ENCODE data around the gene HLA-DRB1. TPM values are rescaled to one million over a fixed set of nuclear protein-coding genes. Genes with fewer than 3 reads are reported as not detected.

Gene HLA-DRB1
- polyA plus RNA-seq, 1 donor, result 159 TPM

GRCh38 chr6:32625137-32625536 lies 35.5 kb upstream of the HLA-DRB1 start:
- Histone ChIP-seq H3K27me3 (ENCODE audit: control insufficient read depth, insufficient read depth, low read length) (no peaks in the 10 kb centered on the region), H3K27ac (ENCODE audit: low read length) (no peak overlapping the region), H3K4me3 (ENCODE audit: low read length) (no peak overlapping the region), H3K36me3 (ENCODE audit: control insufficient read depth, insufficient read depth, low read length) (no peaks in the 10 kb centered on the region), H3K9me3 (ENCODE audit: control insufficient read depth, low read depth, low read length) (no peaks in the 10 kb centered on the region), H3K4me1 (ENCODE audit: control insufficient read depth, insufficient read depth, low read length) (no peaks in the 10 kb centered on the region)
- 0% methylated on average over 2 of the region's 5 CpGs for WGBS (ENCODE audit: insufficient coverage, low lambda C conversion rate)
- DNase-seq, result no peak

DNA sequence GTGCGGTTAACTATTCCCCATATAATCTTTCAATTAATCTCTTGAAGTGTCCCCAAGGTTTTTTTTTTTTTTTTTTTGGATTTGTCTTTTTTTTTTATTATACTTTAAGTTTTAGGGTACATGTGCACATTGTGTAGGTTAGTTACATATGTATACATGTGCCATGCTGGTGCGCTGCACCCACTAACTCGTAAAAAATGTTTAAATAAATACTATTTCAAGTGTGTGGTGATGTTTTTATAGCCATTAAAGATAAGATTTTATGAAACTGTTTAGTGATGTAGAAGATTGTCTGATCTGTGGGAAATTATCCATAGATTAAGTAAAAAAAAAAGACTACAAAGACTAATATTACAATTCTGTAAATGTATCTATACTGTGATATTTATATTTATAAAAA lies 34.9 kb upstream of the HLA-DRB1 start:
- WGBS (ENCODE audit: insufficient coverage, low lambda C conversion rate), result no CpG with 5 or more reads among the region's 3 CpGs
- Histone ChIP-seq H3K27ac (ENCODE audit: low read length) (no peak overlapping the region), H3K4me3 (ENCODE audit: low read length) (no peak overlapping the region), H3K36me3 (ENCODE audit: control insufficient read depth, insufficient read depth, low read length) (no peaks in the 10 kb centered on the region), H3K4me1 (ENCODE audit: control insufficient read depth, insufficient read depth, low read length) (no peaks in the 10 kb centered on the region), H3K27me3 (ENCODE audit: control insufficient read depth, insufficient read depth, low read length) (no peaks in the 10 kb centered on the region), H3K9me3 (ENCODE audit: control insufficient read depth, low read depth, low read length) (no peaks in the 10 kb centered on the region)
- DNase-seq, result no peak

DNA sequence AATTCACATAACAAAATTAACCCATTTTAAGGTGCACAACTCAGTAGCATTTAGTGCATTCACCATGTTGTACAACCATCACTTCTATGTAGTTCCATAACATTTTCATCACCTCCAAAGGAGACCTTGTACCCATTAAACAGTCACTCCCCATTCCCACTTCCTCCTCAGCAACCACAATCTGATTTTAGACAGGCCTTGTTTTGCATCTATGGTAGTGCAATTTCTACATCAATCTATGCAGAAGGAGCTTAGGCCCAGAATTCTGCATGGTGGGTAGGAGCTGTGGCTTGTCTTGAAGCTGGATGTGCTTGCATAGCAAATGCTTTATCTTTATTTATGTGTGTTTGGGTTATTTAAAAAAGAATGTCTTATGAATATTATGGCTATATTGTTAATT lies 34.0 kb upstream of the HLA-DRB1 start:
- no peaks in the 10 kb centered on the region for H3K27me3 ChIP-seq (ENCODE audit: control insufficient read depth, insufficient read depth, low read length)
- no peaks in the 10 kb centered on the region for H3K4me1 ChIP-seq (ENCODE audit: control insufficient read depth, insufficient read depth, low read length)
- no peak overlapping the region for H3K4me3 ChIP-seq (ENCODE audit: low read length)
- no peak overlapping the region for H3K27ac ChIP-seq (ENCODE audit: low read length)
- no peak for DNase-seq
- no peaks in the 10 kb centered on the region for H3K36me3 ChIP-seq (ENCODE audit: control insufficient read depth, insufficient read depth, low read length)
- H3K9me3 ChIP-seq (ENCODE audit: control insufficient read depth, low read depth, low read length), result no peaks in the 10 kb centered on the region

DNA sequence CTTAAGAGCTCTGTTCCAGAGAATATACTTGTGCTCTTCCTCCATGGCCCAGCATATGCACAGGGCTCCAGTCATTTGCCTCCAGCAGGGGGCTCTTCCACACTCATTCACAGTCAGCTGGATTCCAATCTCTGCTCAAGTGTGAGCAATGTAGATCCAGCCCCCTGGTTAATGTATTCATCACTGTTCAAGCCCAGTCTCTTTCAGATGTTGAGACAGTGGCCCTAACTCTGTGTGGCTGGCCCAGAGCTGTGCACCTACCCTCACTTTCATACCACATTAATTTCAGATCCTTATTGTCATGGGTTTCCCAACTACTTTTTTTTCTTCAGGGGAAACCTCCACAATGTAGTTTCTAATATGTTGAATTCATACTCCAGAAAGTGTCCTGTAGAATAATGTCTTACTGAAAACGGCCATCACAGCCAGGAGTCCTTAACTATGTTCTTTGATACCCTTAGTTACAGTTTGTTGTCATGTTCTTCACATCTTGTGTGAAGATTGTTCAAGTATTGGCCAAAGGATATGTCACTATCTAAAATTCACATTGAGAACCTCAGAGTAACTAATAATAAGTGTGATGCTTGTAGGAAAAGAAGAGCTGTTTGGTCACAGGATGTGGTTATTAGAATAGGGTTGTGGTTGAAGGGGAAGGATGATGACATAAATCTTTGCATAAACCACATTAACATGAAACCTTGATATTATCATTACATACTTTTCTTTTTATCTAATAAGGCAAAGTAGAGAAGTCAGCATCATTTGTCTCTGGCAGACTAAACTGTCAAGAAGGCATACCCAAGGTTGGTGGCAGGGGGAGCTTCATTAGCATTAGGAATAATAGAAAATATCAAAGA lies 33.1 kb upstream of the HLA-DRB1 start:
- H3K4me3 ChIP-seq (ENCODE audit: low read length), result no peak overlapping the region
- H3K36me3 ChIP-seq (ENCODE audit: control insufficient read depth, insufficient read depth, low read length), result no peaks in the 10 kb centered on the region
- no peak overlapping the region for H3K27ac ChIP-seq (ENCODE audit: low read length)
- no peaks in the 10 kb centered on the region for H3K27me3 ChIP-seq (ENCODE audit: control insufficient read depth, insufficient read depth, low read length)
- peak; percentile 15 to 27 for DNase-seq
- H3K4me1 ChIP-seq (ENCODE audit: control insufficient read depth, insufficient read depth, low read length), result no peaks in the 10 kb centered on the region
- no peaks in the 10 kb centered on the region for H3K9me3 ChIP-seq (ENCODE audit: control insufficient read depth, low read depth, low read length)
- no CpG with 5 or more reads among the region's 1 CpG for WGBS (ENCODE audit: insufficient coverage, low lambda C conversion rate)

DNA sequence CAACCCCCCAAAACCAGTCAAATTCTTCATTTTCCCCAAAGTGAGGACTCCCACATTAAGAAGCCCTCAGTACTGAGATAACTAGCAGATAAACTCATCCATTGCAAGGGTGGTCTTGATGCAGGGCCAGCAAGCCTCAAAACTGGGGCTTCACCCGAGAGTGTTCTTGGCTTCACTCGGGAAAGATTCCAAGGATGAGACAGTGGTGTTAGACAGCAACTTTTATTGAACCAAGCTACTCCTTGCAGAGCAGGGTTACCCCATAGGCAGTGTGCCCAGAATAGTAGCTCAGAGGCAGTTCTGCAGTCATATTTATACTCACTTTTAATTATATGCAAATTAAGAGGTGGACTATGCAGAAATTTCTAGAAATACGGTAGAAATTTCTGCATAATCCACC lies 31.7 kb upstream of the HLA-DRB1 start:
- Histone ChIP-seq H3K27me3 (ENCODE audit: control insufficient read depth, insufficient read depth, low read length) (no peaks in the 10 kb centered on the region), H3K9me3 (ENCODE audit: control insufficient read depth, low read depth, low read length) (no peaks in the 10 kb centered on the region), H3K27ac (ENCODE audit: low read length) (no peak overlapping the region), H3K4me1 (ENCODE audit: control insufficient read depth, insufficient read depth, low read length) (no peaks in the 10 kb centered on the region), H3K36me3 (ENCODE audit: control insufficient read depth, insufficient read depth, low read length) (no peaks in the 10 kb centered on the region), H3K4me3 (ENCODE audit: low read length) (no peak overlapping the region)
- WGBS (ENCODE audit: insufficient coverage, low lambda C conversion rate), result no CpG with 5 or more reads among the region's 3 CpGs
- DNase-seq, result no peak

GRCh38 chr6:32617751-32618150 lies 28.1 kb upstream of the HLA-DRB1 start:
- Histone ChIP-seq H3K36me3 (ENCODE audit: control insufficient read depth, insufficient read depth, low read length) (no peaks in the 10 kb centered on the region), H3K9me3 (ENCODE audit: control insufficient read depth, low read depth, low read length) (no peaks in the 10 kb centered on the region), H3K4me1 (ENCODE audit: control insufficient read depth, insufficient read depth, low read length) (no peaks in the 10 kb centered on the region), H3K4me3 (ENCODE audit: low read length) (no peak overlapping the region), H3K27ac (ENCODE audit: low read length) (no peak overlapping the region), H3K27me3 (ENCODE audit: control insufficient read depth, insufficient read depth, low read length) (no peaks in the 10 kb centered on the region)
- WGBS (ENCODE audit: insufficient coverage, low lambda C conversion rate), result 100% methylated on average over 1 of the region's 1 CpG
- DNase-seq, result no peak

DNA sequence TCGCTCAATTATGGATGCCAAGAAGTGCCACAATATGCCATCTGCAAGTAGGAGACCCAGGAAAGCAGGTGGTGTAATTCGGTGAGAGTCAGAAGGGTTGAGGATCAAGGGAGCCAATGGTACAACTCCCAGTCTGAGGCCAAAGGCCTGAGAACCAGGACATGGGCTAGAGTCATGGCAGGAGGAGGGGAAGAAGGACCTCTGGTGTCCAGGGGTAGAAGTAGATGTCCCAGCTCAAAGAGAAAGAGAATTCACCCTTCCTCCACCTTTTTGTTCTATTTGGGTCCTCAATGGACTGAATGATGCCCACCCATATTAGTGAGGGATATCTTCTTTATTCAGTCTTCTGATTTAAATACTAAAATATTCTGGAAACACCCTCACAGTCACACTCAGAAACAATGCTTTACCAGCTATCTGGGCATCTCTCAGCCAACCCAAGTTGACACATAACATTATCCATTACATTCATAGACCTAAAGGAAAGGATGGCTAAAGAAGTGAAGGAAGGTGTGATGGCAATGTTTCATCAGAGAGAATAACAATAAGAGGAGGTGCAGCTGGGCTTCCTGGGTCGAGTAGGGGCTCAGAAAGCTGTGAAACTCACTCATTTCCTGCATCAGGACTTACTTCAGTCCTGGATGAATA lies 26.4 kb upstream of the HLA-DRB1 start:
- Histone ChIP-seq H3K4me3 (ENCODE audit: low read length) (no peak overlapping the region), H3K27me3 (ENCODE audit: control insufficient read depth, insufficient read depth, low read length) (no peaks in the 10 kb centered on the region), H3K9me3 (ENCODE audit: control insufficient read depth, low read depth, low read length) (no peaks in the 10 kb centered on the region), H3K4me1 (ENCODE audit: control insufficient read depth, insufficient read depth, low read length) (no peaks in the 10 kb centered on the region), H3K36me3 (ENCODE audit: control insufficient read depth, insufficient read depth, low read length) (no peaks in the 10 kb centered on the region), H3K27ac (ENCODE audit: low read length) (no peak overlapping the region)
- no peak for DNase-seq
- WGBS (ENCODE audit: insufficient coverage, low lambda C conversion rate), result 100% methylated on average over 1 of the region's 3 CpGs

DNA sequence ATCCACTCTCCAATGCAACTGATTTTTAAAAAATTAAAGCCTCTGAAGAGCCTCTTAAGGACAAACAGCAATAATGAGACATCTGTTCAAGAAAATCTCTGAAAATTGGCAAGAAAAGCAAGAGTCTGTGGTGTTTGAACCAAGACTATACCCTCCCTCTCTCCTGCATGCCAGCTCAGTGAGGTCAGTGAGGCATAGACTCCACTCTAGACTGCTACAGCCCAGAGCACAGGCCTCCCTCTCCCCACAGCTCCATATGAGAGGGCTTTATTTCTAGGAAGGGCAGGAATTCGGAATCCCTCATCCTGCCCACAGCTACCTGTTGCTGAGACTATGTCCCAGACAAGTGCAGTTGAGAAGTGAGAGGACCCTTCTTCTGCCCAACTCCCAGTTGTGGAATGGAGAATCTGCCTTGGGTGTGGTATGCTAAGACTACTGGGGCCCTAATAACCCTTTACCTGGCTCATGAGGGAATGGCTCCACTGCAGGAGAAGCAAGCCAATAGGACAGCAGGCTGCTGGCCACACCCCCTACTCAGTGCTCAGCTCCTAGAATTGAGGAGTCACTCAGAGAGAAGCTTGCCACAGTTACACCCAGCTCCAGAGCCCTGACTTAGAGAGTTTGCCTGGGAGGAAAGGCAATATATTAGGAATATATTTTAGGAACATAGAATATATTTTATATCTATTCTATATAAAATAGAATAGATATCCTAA lies 24.9 kb upstream of the HLA-DRB1 start:
- no peak for DNase-seq
- no peaks in the 10 kb centered on the region for H3K27me3 ChIP-seq (ENCODE audit: control insufficient read depth, insufficient read depth, low read length)
- no CpG with 5 or more reads among the region's 1 CpG for WGBS (ENCODE audit: insufficient coverage, low lambda C conversion rate)
- no peaks in the 10 kb centered on the region for H3K4me1 ChIP-seq (ENCODE audit: control insufficient read depth, insufficient read depth, low read length)
- no peak overlapping the region for H3K4me3 ChIP-seq (ENCODE audit: low read length)
- no peaks in the 10 kb centered on the region for H3K9me3 ChIP-seq (ENCODE audit: control insufficient read depth, low read depth, low read length)
- H3K36me3 ChIP-seq (ENCODE audit: control insufficient read depth, insufficient read depth, low read length), result no peaks in the 10 kb centered on the region
- H3K27ac ChIP-seq (ENCODE audit: low read length), result no peak overlapping the region

- Histone ChIP-seq H3K27me3 (ENCODE audit: control insufficient read depth, insufficient read depth, low read length) (no peaks in the 10 kb centered on the region), H3K9me3 (ENCODE audit: control insufficient read depth, low read depth, low read length) (no peaks in the 10 kb centered on the region), H3K4me3 (ENCODE audit: low read length) (no peak overlapping the region), H3K4me1 (ENCODE audit: control insufficient read depth, insufficient read depth, low read length) (no peaks in the 10 kb centered on the region), H3K36me3 (ENCODE audit: control insufficient read depth, insufficient read depth, low read length) (no peaks in the 10 kb centered on the region), H3K27ac (ENCODE audit: low read length) (no peak overlapping the region)
- no CpG with 5 or more reads among the region's 6 CpGs for WGBS (ENCODE audit: insufficient coverage, low lambda C conversion rate)
- no peak for DNase-seq
Measured at GRCh38 chr6:32613475-32613874, 23.8 kb upstream of the HLA-DRB1 start.

GRCh38 chr6:32610682-32611296 lies 21.1 kb upstream of the HLA-DRB1 start:
- no peak overlapping the region for H3K27ac ChIP-seq (ENCODE audit: low read length)
- no peak overlapping the region for H3K4me3 ChIP-seq (ENCODE audit: low read length)
- DNase-seq, result no peak
- no peaks in the 10 kb centered on the region for H3K9me3 ChIP-seq (ENCODE audit: control insufficient read depth, low read depth, low read length)
- WGBS (ENCODE audit: insufficient coverage, low lambda C conversion rate), result 40% methylated on average over 1 of the region's 3 CpGs
- no peaks in the 10 kb centered on the region for H3K27me3 ChIP-seq (ENCODE audit: control insufficient read depth, insufficient read depth, low read length)
- no peaks in the 10 kb centered on the region for H3K36me3 ChIP-seq (ENCODE audit: control insufficient read depth, insufficient read depth, low read length)
- no peaks in the 10 kb centered on the region for H3K4me1 ChIP-seq (ENCODE audit: control insufficient read depth, insufficient read depth, low read length)

All from large intestine (tissue), 3 donors.